GM23248 (cell line): ENCODE results near the gene RASL12.

ENCODE experiments used
- EZH2 ChIP-seq: fragments of 200-600 bp; sonication (generic); IDR thresholded peaks from 2 replicates; pipeline ENCODE4 v1.6.1; 2018; ENCODE audit warnings: antibody characterized with exemption, mild to moderate bottlenecking; ENCODE audit not compliant: insufficient read depth, poor library complexity, severe bottlenecking
- EZH2phosphoT487 ChIP-seq: fragments of 200-600 bp; sonication (generic); IDR thresholded peaks from 2 replicates; pipeline ENCODE4 v1.6.1; 2018; ENCODE audit warnings: antibody characterized with exemption, moderate library complexity, mild to moderate bottlenecking, low read depth; ENCODE audit not compliant: insufficient read depth

DNA sequence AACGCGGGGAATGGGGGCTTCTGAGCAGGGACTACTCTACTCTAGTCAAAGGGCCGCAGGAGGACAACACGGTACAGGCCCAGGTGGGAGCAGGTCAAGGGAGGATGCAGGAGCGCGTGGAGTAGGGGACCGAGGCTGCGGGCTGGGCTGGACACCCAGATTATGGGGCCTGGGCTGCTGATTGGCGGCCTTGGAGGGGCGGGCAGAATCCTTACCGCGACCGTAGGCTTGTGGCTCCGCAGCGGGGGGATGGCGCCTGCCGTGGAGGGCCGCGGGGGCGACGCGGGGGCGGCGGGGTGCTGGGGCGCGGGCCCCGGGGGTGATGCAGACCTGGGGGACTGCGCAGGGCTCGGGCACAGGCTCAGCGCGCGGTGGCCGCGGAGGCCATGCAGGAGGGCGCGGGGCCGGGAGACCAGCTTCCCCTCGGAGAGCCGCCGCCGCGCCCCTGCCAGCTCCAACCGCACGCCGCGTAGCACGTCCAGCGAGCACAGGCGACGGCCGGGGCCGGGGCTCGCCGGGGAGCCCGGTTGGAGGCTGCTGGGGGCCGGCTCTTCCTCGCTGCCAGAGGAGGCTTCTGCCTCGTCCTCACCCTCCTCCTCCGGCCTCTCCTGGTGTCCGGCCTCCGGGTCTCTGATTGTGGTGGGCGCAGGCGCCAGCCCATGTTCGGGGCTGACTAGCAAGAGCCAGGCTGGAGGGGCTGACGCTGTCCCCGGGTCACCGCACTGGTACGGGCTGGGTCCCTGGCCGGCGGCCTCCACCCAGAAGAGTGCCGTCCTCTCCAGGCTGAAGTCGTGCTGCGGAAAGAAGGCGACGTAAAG lies 34.3 kb upstream of the RASL12 start:
- TF ChIP-seq EZH2phosphoT487 (no peak), EZH2 (no peak)
